ENCODE results near the gene FAM111A. TPM values are rescaled to one million over a fixed set of nuclear protein-coding genes. Genes with fewer than 3 reads are reported as not detected.
"Not testable (repeated sequence)": the region's sequence is repeated elsewhere in the genome, so short reads cannot be mapped to it uniquely, and the experiment has no call there.

FAM111A gene
- 18.6 TPM for total RNA-seq
- long read RNA-seq, partial matches to known transcripts: 0 of 15 reads
- long read RNA-seq, other reads (novel, unspliced or antisense): 14 of 15 reads

GRCh38 chr11:59142530-59143507 is at the start of gene FAM111A:
Gene FAM111A (plus strand): TSS chr11:59142856. CDS start chr11:59148873, 6,017 bp downstream.
- DNase-seq (ENCODE audit: low spot score): peak; percentile 94

GRCh38 chr11:59093576-59093975 is 49.1 kb upstream of the FAM111A start:
- not testable (repeated sequence) for DNase-seq (ENCODE audit: low spot score)

DNA sequence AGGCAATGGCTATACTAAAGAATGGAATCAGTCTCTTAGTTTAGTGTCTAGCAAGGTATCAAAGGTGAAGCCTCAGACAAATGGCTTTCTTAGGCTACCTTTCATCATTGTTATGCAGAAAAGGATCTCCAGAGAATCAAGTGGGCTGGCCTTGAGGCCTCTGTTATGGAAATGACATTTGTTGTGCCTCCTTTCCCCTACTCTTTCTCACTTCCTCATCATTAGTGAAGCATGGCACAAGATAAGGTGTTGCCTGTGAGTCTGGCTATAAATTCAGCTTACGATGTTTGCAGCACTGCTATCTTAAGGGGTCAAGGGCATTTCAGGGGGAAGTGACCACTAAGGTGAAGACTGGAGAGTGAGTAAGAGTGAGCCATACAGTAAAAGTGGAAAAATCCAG is 47.4 kb upstream of the FAM111A start:
- not testable (repeated sequence) for DNase-seq (ENCODE audit: low spot score)

DNA sequence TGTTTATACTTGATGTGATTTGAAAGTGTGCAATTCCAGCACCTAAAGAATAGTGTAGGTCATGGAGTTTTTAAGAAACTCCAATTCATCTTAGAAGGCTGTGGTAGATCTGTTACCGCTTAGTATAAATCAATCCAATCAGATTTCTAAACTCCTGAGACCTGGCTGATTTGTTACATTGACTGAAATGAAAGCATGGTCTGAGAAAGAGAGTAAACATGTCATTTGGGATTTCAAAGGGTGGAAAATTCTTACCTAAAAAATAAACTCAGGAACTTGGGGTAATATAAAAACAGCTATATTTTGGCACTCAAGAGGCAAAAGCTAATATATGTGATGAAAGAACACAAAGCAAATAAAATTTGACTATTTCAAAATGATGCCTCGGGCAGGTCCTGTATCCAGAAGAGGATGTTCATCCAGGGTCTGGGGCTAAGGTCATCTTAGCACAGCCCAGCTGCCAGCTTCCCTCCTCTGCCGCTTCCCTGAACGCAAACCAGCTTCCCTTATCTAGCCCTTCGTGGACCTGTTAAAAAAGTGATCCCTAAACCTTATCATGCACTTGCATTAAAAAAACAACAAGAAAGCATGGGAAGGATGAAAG is 46.6 kb upstream of the FAM111A start:
- not testable (repeated sequence) for DNase-seq (ENCODE audit: low spot score)

DNA sequence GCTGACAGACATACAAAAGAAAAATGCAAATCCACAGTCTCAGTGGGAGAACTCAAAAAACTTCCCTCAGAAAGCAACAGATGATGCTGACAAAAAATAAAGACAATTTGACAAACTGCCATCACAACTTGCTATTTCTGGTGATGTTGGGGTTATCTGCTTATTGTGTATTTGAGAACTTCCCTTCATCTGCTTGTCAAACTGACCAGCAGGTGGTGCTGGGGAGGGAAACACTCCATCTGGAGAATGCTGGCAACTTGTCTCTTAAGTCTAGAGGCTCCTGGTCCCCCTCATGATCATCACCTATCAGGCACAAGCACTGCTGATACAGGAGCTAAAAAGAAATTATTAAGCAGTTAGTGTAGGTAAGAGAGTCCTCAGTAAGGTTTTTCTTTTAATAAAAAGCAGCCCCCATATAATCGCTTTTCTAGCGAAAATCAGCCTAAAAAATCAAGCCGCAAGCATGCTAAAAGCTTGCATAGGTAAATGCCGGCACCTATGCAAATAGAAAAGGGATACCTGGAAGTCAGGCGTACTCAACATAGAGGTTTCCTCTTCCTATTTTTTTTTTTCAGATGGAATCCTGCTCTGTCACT is 45.4 kb upstream of the FAM111A start:
- DNase-seq (ENCODE audit: low spot score): no peak

DNA sequence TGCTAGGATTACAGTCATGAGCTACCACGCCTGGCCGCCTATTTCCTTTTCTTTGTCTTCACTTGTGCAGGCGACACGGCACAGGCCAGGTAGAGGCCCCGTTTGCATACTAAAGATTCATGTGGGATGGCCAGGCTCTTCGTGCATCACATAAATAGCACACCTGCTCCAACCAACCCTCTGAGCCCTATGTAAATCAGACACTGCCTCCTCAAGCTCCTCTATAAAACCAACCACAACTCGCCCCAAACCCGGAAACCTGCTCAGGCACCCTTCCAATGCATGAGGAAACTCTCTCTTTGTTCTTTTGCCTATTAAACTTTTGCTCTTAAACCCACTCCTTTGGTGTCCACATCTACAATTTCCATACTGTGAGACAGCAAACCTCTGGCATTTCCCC is 44.7 kb upstream of the FAM111A start:
- DNase-seq (ENCODE audit: low spot score): not testable (repeated sequence)

DNA sequence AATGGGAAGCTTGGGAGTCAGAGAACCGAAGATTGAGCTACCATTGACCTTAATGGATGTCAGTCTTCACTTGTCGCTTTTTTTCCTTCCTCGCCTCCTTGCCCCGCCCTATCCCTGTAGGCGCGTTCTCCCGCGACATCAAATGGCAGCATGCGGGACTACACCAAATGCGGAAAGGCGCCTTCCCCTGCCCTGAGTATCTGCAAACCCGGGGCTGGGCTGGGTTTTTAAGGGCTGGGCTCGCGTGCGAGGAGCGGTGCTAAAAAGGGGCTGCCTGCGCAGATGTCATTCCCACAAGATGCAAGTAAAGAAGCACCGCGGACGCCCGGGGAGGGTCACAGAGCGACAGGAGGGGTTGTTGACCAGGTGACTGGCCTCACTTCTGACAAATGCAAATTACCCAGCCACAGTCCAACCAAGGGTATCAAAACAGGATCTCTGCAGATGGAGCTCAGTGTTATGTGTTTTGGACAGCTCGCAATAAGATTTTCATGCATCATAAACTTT is 40.3 kb upstream of the FAM111A start:
- DNase-seq (ENCODE audit: low spot score): no peak

- DNase-seq (ENCODE audit: low spot score): no peak
These were observed 36.0 kb upstream of the FAM111A start, which contains the start of gene FAM111B for GRCh38 chr11:59106363-59107336. Gene FAM111B (plus strand): TSS chr11:59107237. CDS start chr11:59109626, 2,389 bp downstream.

- DNase-seq (ENCODE audit: low spot score): not testable (repeated sequence)
These were observed 34.9 kb upstream of the FAM111A start for GRCh38 chr11:59107721-59108120.

DNA sequence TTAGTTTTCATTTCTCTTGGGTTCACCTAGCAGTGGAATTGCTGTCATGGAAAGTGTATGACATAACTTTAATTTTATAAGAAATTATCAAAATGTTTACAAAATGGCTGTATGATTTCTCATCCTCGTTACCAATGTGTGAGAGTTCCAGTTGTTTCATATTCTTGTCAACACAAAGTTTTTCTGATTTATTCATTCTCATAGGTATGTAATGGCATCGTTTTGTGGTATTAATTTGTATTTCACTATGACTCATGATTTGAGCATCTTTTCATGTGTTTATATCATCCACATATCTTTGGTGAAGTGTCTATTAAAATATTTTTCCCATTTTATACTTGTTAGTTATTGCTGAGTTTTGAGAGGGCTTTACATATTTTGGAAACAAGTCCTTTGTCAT is 30.2 kb upstream of the FAM111A start:
- DNase-seq (ENCODE audit: low spot score): no peak

- no peak for DNase-seq (ENCODE audit: low spot score)
These were observed 28.3 kb upstream of the FAM111A start for GRCh38 chr11:59114344-59114743.

DNA sequence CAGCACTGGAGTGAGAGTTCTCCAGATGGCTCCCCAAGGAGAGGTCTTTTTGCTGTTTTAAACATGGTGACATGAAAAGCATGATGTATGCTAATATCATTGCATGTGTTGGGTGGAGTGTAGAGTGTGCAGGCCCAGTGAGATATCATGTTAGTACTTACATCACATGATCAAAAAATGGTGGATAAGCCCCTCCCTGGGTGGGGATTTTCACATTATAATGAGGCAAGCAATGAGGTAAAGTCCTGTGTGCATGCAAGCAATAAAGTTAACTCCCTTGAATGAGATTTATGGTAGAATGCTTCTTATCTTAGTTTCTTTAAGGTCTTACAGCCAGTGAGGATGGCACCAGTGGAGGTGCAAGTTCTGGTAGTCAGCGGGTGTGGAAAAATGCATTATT is 27.1 kb upstream of the FAM111A start:
- DNase-seq (ENCODE audit: low spot score): no peak

- DNase-seq (ENCODE audit: low spot score): no peak
These were observed 24.9 kb upstream of the FAM111A start for GRCh38 chr11:59117774-59118173.

GRCh38 chr11:59119826-59120225 is 22.8 kb upstream of the FAM111A start:
- no peak for DNase-seq (ENCODE audit: low spot score)

DNA sequence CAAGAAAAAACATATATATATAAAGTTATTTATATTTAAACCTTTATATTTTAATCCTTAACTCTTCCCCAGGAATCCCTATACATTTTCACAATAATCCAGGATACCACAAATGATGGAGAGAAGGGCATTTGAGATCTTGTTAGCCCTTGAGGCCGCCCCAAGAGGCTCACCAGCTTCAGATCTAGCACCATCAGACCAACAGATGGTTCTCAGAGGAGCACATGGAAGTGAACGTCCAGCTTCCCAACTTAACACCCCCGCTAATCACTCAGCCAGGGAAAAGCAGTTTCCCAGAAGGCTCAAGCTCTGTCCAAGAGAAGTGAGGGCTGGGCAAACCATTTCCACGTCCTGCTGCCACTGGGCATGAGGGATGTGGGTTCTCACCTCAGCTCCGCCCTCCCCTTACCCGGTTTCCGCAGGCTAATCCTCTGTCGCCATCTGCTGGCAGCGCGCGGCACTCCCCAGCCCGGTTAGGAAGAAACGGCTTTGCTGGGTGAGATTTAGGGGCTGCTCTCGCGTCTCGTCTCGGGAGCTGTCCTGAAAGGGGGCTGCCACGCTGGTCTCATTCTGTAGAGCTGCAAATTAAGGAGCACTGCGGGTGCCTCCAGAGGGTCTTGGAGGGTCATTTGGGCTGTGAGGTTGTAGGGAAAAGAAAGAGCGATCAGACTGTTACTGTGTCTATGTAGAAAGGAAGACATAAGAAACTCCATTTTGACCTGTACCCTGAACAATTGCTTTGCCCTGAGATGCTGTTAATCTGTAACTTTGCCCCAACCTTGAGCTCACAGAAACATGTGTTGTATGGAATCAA is 6.8 kb upstream of the FAM111A start:
- peak; percentile 91 for DNase-seq (ENCODE audit: low spot score)

GRCh38 chr11:59136551-59136950 is 6.1 kb upstream of the FAM111A start:
- DNase-seq (ENCODE audit: low spot score): not testable (repeated sequence)

- no peak for DNase-seq (ENCODE audit: low spot score)
These were observed 5.5 kb upstream of the FAM111A start for GRCh38 chr11:59137190-59137589.

DNA sequence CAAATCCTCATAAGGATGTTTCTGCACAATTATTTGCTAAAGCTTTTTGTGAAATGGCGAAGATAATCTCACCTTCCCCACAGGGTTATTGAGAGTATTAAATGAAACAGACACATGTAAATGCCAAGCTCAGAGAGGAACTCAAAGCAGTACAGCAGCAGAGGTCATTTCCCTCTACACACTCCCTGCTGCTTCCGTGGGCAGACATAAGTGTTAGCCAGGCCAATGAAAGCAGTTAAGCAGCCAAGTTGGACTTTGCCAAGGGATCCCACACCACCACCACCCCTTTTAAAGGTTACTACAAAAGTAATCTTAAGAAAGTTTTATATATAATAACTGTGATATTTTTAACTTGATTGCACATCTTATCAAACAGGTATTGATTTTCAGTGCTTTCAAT is 4.0 kb upstream of the FAM111A start:
- DNase-seq (ENCODE audit: low spot score): no peak

GRCh38 chr11:59141191-59141590 is 1.5 kb upstream of the FAM111A start:
- DNase-seq (ENCODE audit: low spot score): no peak
